Aorta (tissue), 5 donors: Measurements from ENCODE around the gene TMEM205. TPM values are rescaled to one million over a fixed set of nuclear protein-coding genes. Genes with fewer than 3 reads are reported as not detected.
"Not testable (repeated sequence)": the region's sequence is repeated elsewhere in the genome, so short reads cannot be mapped to it uniquely, and the experiment has no call there.

ENCODE experiments used
- ATAC-seq: fragments of 200-7000 bp; cut with Tn5 transposase; one replicate; pipeline ENCODE4 v1.9.1; 2022; ENCODE audit warnings: moderate library complexity; ENCODE audit not compliant: low FRiP score
- DNase-seq, 2 donors: peaks; one replicate each; pipeline ENCODE4 v3.0.0-alpha.2; 2020
- H3K27ac ChIP-seq, 2 donors: one replicate each; pipeline ENCODE4 v1.5.1; 2013; ENCODE audit warnings: low read length in 2 of 2, mild to moderate bottlenecking in 2 of 2, moderate library complexity in 2 of 2, control low read depth in 1 of 2, inconsistent platforms in 1 of 2, low read depth in 1 of 2
- H3K27me3 ChIP-seq, 2 donors: one replicate each; pipeline ENCODE4 v1.6.1; 2013; ENCODE audit warnings: control low read depth in 1 of 2, low read length in 1 of 2, mild to moderate bottlenecking in 1 of 2, moderate library complexity in 1 of 2; ENCODE audit not compliant: insufficient read depth in 2 of 2, control insufficient read depth in 1 of 2
- H3K36me3 ChIP-seq, 2 donors: one replicate each; pipeline ENCODE4 v1.6.1; 2013; ENCODE audit warnings: control low read depth in 1 of 2, low read length in 1 of 2, mild to moderate bottlenecking in 1 of 2; ENCODE audit not compliant: insufficient read depth in 2 of 2, control insufficient read depth in 1 of 2
- H3K4me1 ChIP-seq, 2 donors: one replicate each; pipeline ENCODE4 v1.6.1; 2013; ENCODE audit warnings: low read length in 2 of 2, control low read depth in 1 of 2, mild to moderate bottlenecking in 1 of 2, moderate library complexity in 1 of 2; ENCODE audit not compliant: insufficient read depth in 2 of 2, control insufficient read depth in 1 of 2
- H3K4me3 ChIP-seq, 2 donors: one replicate each; pipeline ENCODE4 v1.5.1; 2013; ENCODE audit warnings: low read length in 2 of 2, control low read depth in 1 of 2, mild to moderate bottlenecking in 1 of 2
- H3K9me3 ChIP-seq: one replicate; pipeline ENCODE4 v1.6.1; 2013; ENCODE audit warnings: mild to moderate bottlenecking, low read length; ENCODE audit not compliant: control insufficient read depth
- WGBS, 2 donors: extraction: QIAGEN DNeasy Blood & Tissue Kit; methylation state at CpG; one replicate each; pipeline ENCODE4 v1.1.7; 2013; 5-methylcytosine and 5-hydroxymethylcytosine counted together
- intact Hi-C, 2 donors: fragments of 100-400 bp; cut with DNase I; formaldehyde crosslinking; loops; one replicate each; pipeline versions ENCODE4 v1.14.2 to v1.15.0; 2022
- polyA plus RNA-seq, 2 donors: library from polyadenylated mRNA; stranded (reverse); fragments of 200-250 nt; gene quantifications; one replicate each; pipeline ENCODE4 v1.2.3, GENCODE V29; 2013
- total RNA-seq, 2 donors: library from RNA; stranded (reverse); fragmentation: NEBNext Ultra II Directional; extraction: Animal tissue kit (Norgen Biotek cat#: 25700); gene quantifications; one replicate each; pipeline ENCODE4 v1.2.1, GENCODE V29; 2021
- donor health status: healthy with polysubstance abuse.
- donor health status: Bipolar disorder and iron deficiency.
- donor health status: DM: no; HTN: no; CAD: no.
- donor health status: DM: no; HTN: no; CAD: no.
- donor health status: DM: yes; HTN: yes; CAD: no.

Gene TMEM205
- total and polyA plus RNA-seq, 4 donors, result 25.5 to 119 (median 43.4) TPM

DNA sequence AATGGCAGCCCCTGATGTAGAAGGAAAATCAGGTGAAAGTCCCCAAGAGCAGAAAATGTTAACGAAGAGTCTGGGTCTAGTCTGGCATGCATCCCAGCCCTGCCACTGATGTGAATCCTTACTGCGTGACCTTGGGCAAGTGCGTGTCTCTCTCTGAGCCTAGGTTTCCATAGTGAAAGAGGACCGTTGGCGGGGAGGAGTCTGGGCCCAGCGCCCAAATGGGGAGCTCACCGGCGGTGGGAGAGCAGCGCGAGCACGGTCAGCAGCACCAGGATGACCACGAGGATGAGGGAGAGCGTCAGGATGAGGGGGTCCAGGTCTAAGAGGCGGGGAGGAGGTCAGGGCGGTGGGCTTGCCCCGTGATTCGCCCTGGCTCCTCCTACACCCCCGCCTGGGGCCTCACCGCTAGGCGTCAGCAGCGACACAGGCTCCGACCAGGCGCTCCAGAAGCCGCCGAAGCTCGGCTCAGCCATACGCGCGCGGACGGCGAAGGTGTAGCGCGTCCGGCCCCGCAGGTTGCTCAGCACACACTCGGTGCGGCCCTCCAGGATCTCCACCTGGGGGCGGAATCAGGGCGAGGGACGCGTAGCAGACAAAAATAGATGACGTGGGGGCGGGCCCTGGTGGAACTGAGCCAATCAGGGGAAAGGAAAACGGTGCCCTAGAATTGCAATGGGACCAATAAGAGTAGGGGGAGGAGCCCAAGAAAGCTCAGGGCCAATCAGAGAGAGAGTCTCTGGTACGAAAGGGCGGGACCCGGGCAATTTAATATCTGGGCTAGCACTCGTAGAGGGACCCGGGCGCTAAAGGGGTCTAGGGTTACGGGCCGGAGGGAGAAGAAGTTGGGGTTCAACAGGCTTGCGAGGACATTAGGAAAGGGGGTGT is 34.8 kb upstream of the TMEM205 start:
- ATAC-seq (peak; percentile 91), DNase-seq (peak; percentile 95 to 96)
- peak overlapping the region in 1 of 2 donors; percentile 65 for H3K27ac ChIP-seq
- WGBS, 2 donors, result 1% methylated on average over 52 to 54 of the region's 54 CpGs
- peaks cover 2 to 4% of the 10 kb centered on the region in 2 donors for H3K4me1 ChIP-seq
- intact Hi-C loops, result loop anchor here (5.0 kb wide), 4 partner anchors 36 to 56 kb away; partner anchors contain the start of genes ODAD3 (in 1 of the 2), PRKCSH (in 1 of the 2) and RGL3 (in 1 of the 2)
- no peaks in the 10 kb centered on the region for H3K27me3 ChIP-seq
- H3K36me3 ChIP-seq, result no peaks in the 10 kb centered on the region
- H3K9me3 ChIP-seq, result no peaks in the 10 kb centered on the region
- peak overlapping the region; percentile 24 to 28 for H3K4me3 ChIP-seq

DNA sequence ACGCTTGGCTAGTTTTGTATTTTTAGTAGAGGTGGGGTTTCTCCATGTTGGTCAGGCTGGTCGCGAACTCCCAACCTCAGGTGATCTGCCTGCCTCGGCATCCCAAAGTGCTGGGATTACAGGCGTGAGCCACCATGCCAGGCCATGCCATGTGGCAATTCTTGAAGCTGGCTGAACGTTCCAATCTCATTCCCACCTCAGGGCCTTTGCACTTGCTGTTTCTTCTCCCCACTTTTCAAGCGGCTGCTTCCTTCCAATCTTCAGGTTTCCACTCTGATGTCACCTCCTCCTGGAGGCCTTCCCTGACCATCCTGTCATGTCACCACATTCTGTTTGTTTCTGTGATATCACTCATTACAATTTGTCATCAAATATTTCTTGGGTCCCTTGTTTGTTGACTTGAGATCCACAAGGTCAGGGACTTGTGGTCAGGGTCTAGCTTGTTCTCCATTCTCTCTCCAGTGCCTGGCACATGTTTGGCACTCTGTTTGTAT is 33.8 kb upstream of the TMEM205 start:
- Histone ChIP-seq H3K27me3 (no peaks in the 10 kb centered on the region), H3K36me3 (no peaks in the 10 kb centered on the region), H3K4me3 (no peak overlapping the region), H3K27ac (no peak overlapping the region), H3K4me1 (peaks cover 2 to 4% of the 10 kb centered on the region in 2 donors), H3K9me3 (no peaks in the 10 kb centered on the region)
- no peak for DNase-seq
- no peak for ATAC-seq
- 90 to 93% methylated on average over 7 of the region's 7 CpGs for WGBS, 2 donors
- intact Hi-C loops, result loop anchor here (5.0 kb wide), 6 partner anchors 37 to 88 kb away; partner anchors contain the start of genes ODAD3 (in 1 of the 2), PRKCSH (in 1 of the 2), RAB3D (in 1 of the 2) and RGL3 (in 1 of the 2)

DNA sequence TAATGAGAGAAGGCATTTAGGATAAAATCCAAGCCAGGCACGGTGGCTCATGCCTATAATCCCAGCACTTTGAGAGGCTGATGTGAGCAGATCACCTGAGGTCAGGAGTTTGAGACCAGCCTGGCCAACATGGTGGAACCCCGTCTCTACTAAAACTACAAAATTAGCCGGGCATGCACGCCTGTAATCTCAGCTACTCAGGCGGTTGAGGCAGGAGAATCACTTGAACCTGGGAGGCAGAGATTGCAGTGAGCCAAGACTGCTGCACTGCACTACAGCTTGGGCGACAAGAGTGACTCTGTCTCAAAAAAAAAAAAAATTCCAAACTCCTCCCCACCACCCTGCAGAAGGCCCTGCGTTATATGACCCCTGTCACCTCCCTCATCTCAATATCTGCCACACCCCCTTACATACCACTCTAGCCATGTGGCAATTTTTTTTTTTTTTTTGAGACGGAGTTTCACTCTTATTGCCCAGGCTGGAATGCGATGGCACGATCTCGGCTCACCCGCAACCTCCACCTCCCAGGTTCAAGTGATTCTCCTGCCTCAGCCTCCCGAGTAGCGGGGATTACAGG is 33.3 kb upstream of the TMEM205 start:
- not testable (repeated sequence) for H3K4me3 ChIP-seq, H3K4me1 ChIP-seq, H3K27me3 ChIP-seq, ATAC-seq, H3K9me3 ChIP-seq, DNase-seq, H3K36me3 ChIP-seq, H3K27ac ChIP-seq
- intact Hi-C loops, result loop anchor here (5.0 kb wide), 2 partner anchors 42 to 87 kb away; partner anchors contain the start of gene RAB3D (in 1 of the 2)
- whole genome bisulfite sequencing, 2 donors, result 84 to 85% methylated on average over 14 of the region's 14 CpGs

DNA sequence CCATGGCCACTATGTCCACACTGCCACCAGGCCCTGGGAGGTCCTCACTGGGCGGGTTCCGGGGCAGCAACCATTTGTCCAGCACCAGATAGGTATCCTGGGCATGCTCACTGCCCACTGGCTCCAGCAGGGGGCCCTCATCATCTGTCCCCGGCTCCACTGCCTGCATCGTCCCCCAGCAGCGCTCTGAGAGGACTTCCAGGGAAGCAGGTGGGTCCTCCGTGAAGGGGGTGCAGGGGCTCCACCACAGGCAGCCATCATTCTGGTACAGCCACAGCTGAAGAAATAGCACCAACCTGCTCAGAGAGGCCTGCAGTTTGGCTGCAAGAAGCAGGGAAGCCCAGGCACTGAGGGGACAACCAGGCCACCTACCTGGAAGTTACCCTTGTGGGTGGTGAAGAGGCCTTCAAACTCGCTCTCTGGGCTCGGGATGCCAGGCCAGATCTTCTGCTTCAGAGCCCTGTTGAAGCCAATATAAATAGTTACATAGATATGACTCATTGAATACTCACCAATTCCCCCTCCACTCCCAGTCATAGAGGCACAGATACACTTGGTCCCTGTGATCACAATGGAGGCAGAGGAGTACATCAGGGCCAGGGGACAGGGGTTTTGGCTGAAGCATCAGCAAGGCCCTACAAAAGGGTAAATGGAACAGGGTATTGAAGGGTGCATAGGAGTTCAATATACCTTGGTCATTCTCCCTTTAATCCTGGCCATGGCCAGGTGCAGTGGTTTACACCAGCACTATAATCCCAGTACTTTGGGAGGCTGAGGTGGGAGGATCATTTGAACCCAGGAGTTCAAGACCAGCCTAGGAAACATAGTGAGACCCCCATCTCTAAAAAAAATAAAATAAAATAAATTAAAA is 32.5 kb upstream of the TMEM205 start:
- H3K27ac ChIP-seq, result peak overlapping the region in 1 of 2 donors; percentile 28
- H3K4me1 ChIP-seq, result peaks cover 2 to 4% of the 10 kb centered on the region in 2 donors

DNA sequence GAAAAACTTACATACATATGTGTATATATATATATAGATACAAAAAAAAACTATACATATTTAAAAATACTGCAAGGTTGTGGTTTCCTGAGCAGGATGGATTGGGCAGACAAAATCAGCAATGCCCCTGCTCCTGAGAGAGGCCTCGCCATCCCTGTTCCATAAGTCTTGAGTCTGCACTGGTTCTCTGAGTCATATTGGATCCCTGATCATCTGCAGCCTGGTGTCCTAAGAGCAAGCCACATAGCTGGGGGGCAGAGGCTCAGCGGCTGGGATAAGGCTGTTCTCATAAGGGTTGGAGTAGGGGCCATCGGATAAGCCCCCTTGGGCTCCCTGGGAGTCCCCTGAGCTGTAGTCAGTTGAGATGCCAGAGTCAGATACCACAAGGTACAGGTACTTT is 31.7 kb upstream of the TMEM205 start:
- intact Hi-C loops, result loop anchor here (5.0 kb wide), 2 partner anchors 40 to 85 kb away; partner anchors contain the start of gene RAB3D (in 1 of the 2)
- ATAC-seq (no peak), DNase-seq (no peak)
- H3K4me3 ChIP-seq, result no peak overlapping the region
- H3K9me3 ChIP-seq, result no peaks in the 10 kb centered on the region
- peaks cover 2 to 4% of the 10 kb centered on the region in 2 donors for H3K4me1 ChIP-seq
- no peaks in the 10 kb centered on the region for H3K36me3 ChIP-seq
- H3K27ac ChIP-seq, result peak overlapping the region in 1 of 2 donors; percentile 41
- H3K27me3 ChIP-seq, result no peaks in the 10 kb centered on the region
- 94 to 95% methylated on average over 3 of the region's 3 CpGs for WGBS, 2 donors

More for the DNA sequence above, 32.5 kb upstream of the TMEM205 start:
- Histone ChIP-seq H3K27me3 (no peaks in the 10 kb centered on the region), H3K36me3 (no peaks in the 10 kb centered on the region), H3K4me3 (no peak overlapping the region), H3K9me3 (no peaks in the 10 kb centered on the region)
- 19 to 24% methylated on average over 8 of the region's 8 CpGs for whole genome bisulfite sequencing, 2 donors
- DNase-seq, result peak in 1 of 2 donors; percentile 61
- intact Hi-C loops, result loop anchor here (5.0 kb wide), 2 partner anchors 41 to 86 kb away; partner anchors contain the start of gene RAB3D (in 1 of the 2)
- ATAC-seq, result no peak

DNA sequence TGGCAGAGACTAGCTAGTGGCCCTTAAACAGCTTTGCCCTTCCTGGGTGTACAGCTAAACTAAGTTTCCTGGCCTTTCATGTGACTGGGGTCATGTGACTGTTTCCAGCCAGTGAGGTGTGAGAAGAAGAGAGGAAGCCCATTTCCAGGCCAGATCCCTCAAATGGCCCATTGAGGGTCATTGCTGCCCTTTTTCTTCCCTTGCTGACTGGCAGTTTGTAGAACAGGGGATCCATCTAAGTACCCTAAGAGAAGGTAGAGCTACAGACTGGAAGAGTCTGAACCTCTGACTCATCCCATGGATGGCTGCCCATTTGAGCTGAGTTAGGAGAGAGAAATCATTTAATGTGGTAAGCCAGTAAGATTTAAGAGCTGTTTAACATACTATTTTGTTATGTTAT is 31.2 kb upstream of the TMEM205 start:
- no peak for ATAC-seq
- Histone ChIP-seq H3K4me1 (peaks cover 2 to 4% of the 10 kb centered on the region in 2 donors), H3K27ac (no peak overlapping the region), H3K4me3 (no peak overlapping the region), H3K36me3 (no peaks in the 10 kb centered on the region), H3K9me3 (no peaks in the 10 kb centered on the region), H3K27me3 (no peaks in the 10 kb centered on the region)
- peak in 1 of 2 donors; percentile 71 for DNase-seq
- intact Hi-C loops, result loop anchor here (5.0 kb wide), 2 partner anchors 40 to 85 kb away; partner anchors contain the start of gene RAB3D (in 1 of the 2)

DNA sequence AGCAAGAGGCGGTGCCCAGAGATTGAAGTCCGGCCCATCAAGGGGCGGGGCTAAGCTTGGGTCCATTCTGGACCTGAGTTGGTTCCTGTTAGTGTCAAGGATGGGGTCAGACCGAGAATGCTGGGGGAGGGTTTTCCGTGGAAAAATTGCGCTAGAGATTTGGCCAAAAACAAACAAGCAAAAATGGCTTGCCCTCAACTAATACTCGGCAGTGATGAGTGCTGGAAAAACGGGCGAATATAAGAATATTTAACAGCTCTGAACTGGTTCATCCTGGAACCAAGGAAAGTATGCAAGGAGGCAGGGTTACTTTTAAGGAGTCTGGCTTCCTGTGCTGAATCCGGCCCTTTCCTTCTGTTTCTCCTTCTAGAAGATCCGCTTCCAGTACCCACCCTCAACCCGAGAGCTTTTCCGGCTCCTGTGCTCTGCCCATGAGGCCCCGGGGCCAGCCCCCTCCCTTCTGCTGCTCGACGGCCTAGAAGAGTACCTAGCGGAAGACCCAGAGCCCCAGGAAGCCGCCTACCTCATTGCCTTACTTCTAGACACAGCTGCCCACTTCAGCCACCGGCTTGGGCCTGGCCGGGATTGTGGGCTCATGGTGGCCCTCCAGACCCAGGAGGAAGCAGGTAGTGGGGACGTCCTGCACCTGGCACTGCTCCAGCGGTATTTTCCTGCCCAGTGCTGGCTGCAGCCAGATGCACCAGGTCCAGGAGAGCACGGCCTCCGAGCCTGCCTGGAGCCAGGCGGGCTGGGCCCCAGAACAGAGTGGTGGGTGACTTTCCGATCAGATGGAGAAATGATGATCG is 29.3 kb upstream of the TMEM205 start:
- peak; percentile 8 for ATAC-seq
- peak in 1 of 2 donors; percentile 81 for DNase-seq
- Histone ChIP-seq H3K27me3 (no peaks in the 10 kb centered on the region), H3K9me3 (no peaks in the 10 kb centered on the region), H3K27ac (peak overlapping the region; percentile 20 to 72), H3K36me3 (no peaks in the 10 kb centered on the region), H3K4me3 (peak overlapping the region in 1 of 2 donors; percentile 11), H3K4me1 (peaks cover 2 to 4% of the 10 kb centered on the region in 2 donors)
- WGBS, 2 donors, result 4 to 6% methylated on average over 27 of the region's 27 CpGs
- intact Hi-C loops, result loop anchor here (5.0 kb wide), 2 partner anchors 38 to 83 kb away; partner anchors contain the start of gene RAB3D (in 1 of the 2)
